Endodermal cell (in vitro differentiated cells): Measurements from ENCODE around the gene HIPK1. TPM values are rescaled to one million over a fixed set of nuclear protein-coding genes. Genes with fewer than 3 reads are reported as not detected.

Experiments used
- DNase-seq: peaks from one replicate; pipeline ENCODE4 v3.0.0-alpha.2; 2017
- H3K27ac ChIP-seq: 2 replicates; pipeline ENCODE4 v1.5.1; 2013; ENCODE audit warnings: mild to moderate bottlenecking, low read depth, low read length, moderate library complexity
- H3K27me3 ChIP-seq: 2 replicates; pipeline ENCODE4 v1.6.1; 2013; ENCODE audit warnings: mild to moderate bottlenecking, low read length, moderate library complexity; ENCODE audit not compliant: insufficient read depth, control insufficient read depth, poor library complexity, severe bottlenecking
- H3K36me3 ChIP-seq: 2 replicates; pipeline ENCODE4 v1.7.0; 2013; ENCODE audit warnings: mild to moderate bottlenecking, low read length, moderate library complexity; ENCODE audit not compliant: control insufficient read depth, insufficient read depth
- H3K4me1 ChIP-seq: one replicate; pipeline ENCODE4 v1.7.0; 2013; ENCODE audit warnings: low read length; ENCODE audit not compliant: control insufficient read depth, insufficient read depth
- H3K4me3 ChIP-seq: 2 replicates; pipeline ENCODE4 v1.5.1; 2013; ENCODE audit warnings: mild to moderate bottlenecking, low read length, moderate library complexity
- H3K9ac ChIP-seq: 2 replicates; pipeline ENCODE4 v1.6.1; 2013; ENCODE audit warnings: mild to moderate bottlenecking, low read length, moderate library complexity; ENCODE audit not compliant: poor library complexity, severe bottlenecking; ENCODE audit errors: extremely low read depth
- H3K9me3 ChIP-seq: 2 replicates; pipeline ENCODE4 v1.6.1; 2013; ENCODE audit warnings: mild to moderate bottlenecking, low read length, moderate library complexity; ENCODE audit not compliant: control insufficient read depth
- H3K27ac Mint-ChIP-seq: 2 replicates; pipeline ENCODE4 v1.8.0; 2020; ENCODE audit warnings: mixed read lengths
- H3K27me3 Mint-ChIP-seq: 2 replicates; pipeline ENCODE4 v1.8.0; 2021; ENCODE audit warnings: mild to moderate bottlenecking, mixed read lengths; ENCODE audit not compliant: insufficient read depth
- H3K36me3 Mint-ChIP-seq: 2 replicates; pipeline ENCODE4 v1.8.0; 2020; ENCODE audit warnings: low read depth, mixed read lengths
- H3K4me1 Mint-ChIP-seq: 2 replicates; pipeline ENCODE4 v1.8.0; 2020; ENCODE audit warnings: mixed read lengths
- H3K4me3 Mint-ChIP-seq: 2 replicates; pipeline ENCODE4 v1.8.0; 2020; ENCODE audit warnings: mild to moderate bottlenecking, moderate library complexity, mixed read lengths
- H3K9me3 Mint-ChIP-seq: 2 replicates; pipeline ENCODE4 v1.8.0; 2020; ENCODE audit warnings: mild to moderate bottlenecking, mixed read lengths
- WGBS, 2 experiments: methylation state at CpG; one replicate each; pipeline versions ENCODE4 v1.1.5 to v1.1.7; 2013; ENCODE audit warnings: missing lambda C conversion rate in 2 of 2, mixed read lengths in 1 of 2; ENCODE audit not compliant: insufficient coverage in 1 of 2, insufficient read length in 1 of 2; 5-methylcytosine and 5-hydroxymethylcytosine counted together
- total RNA-seq, 2 donors: library from RNA; stranded (reverse); fragmentation: NEBNext Ultra II Directional in 1 of 2; extraction: Animal tissue kit (Norgen Biotek cat#: 25700) in 1 of 2; gene quantifications; 2 replicates in 1 of 2; 3 replicates in 1 of 2; pipeline ENCODE4 v1.2.1, GENCODE V29; 2021
- TF ChIP-seq, protein P1 (sequence below): fragments of 200-600 bp; sonication (generic); conservative IDR thresholded peaks from 2 replicates; pipeline ENCODE4 v1.5.0; 2021; ENCODE audit warnings: antibody characterized with exemption, mild to moderate bottlenecking

Gene HIPK1
- total RNA-seq, 2 donors from 2014 or later, result 71.4 to 79.2 TPM

DNA sequence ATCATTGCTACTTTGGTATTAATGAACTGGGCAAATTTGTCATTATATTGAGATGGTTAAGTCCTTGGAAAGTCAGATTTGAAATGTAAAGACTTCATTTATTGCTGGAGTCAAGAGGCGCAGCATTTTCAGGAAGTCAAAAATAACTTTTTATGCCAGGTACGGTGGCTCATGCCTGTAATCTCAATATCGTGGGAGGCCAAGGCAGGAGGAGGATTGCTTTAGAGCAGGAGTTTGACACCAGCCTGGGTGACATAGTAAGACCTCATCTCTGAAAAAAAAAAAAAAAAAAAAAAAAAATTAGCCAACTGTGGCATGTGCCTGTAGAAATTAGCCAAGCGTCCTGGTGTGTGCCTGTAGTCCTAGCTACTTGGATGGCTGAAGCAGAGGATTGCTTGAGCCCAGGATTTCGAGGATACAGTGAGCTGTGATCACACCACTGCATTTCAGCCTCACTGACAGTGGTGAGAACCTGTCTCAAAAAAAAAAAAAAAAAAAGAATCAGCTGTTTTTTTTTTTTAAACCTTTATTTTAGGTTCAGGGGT is 5.5 kb downstream of the HIPK1 start:
- Histone ChIP-seq H3K27me3 (no peaks in the 10 kb centered on the region), H3K36me3 (no peaks in the 10 kb centered on the region), H3K9me3 (peaks cover 3% of the 10 kb centered on the region), H3K4me3 (no peak overlapping the region), H3K9ac (no peak overlapping the region), H3K4me1 (peaks cover 3% of the 10 kb centered on the region), H3K27ac (no peak overlapping the region)
- Mint-ChIP-seq H3K4me3 (no peak overlapping the region), H3K9me3 (peaks cover 2% of the 10 kb centered on the region), H3K4me1 (peaks cover 54% of the 10 kb centered on the region), H3K36me3 (peaks cover 4% of the 10 kb centered on the region), H3K27me3 (no peaks in the 10 kb centered on the region), H3K27ac (no peak overlapping the region)
- TF ChIP-seq, protein P1, sequence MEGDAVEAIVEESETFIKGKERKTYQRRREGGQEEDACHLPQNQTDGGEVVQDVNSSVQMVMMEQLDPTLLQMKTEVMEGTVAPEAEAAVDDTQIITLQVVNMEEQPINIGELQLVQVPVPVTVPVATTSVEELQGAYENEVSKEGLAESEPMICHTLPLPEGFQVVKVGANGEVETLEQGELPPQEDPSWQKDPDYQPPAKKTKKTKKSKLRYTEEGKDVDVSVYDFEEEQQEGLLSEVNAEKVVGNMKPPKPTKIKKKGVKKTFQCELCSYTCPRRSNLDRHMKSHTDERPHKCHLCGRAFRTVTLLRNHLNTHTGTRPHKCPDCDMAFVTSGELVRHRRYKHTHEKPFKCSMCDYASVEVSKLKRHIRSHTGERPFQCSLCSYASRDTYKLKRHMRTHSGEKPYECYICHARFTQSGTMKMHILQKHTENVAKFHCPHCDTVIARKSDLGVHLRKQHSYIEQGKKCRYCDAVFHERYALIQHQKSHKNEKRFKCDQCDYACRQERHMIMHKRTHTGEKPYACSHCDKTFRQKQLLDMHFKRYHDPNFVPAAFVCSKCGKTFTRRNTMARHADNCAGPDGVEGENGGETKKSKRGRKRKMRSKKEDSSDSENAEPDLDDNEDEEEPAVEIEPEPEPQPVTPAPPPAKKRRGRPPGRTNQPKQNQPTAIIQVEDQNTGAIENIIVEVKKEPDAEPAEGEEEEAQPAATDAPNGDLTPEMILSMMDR, result no peak
- DNase-seq, result no peak
- WGBS, 2 experiments, result 95 to 100% methylated on average over 3 to 5 of the region's 5 CpGs

DNA sequence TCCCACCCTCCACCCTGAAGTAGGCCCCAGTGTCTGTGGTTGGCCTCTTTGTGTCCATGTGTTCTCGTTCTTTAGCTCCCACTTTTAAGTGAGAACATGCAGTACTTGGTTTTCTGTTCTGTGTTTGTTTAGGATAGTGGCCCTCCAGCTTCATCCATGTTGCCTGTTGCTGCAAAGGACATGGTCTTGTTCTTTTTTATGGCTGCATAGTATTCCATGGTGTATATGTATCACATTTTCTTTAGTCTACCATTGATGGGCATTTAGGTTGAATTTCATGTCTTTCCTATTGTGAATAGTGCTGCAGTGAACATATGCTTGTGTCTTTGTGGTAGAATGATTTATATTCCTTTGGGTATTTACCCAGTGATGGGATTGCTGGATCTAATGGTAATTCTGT is 6.1 kb downstream of the HIPK1 start:
- Histone ChIP-seq H3K4me1 (peaks cover 3% of the 10 kb centered on the region), H3K9ac (no peak overlapping the region), H3K27me3 (no peaks in the 10 kb centered on the region), H3K9me3 (peaks cover 3% of the 10 kb centered on the region), H3K36me3 (no peaks in the 10 kb centered on the region), H3K4me3 (no peak overlapping the region), H3K27ac (no peak overlapping the region)
- Mint-ChIP-seq H3K4me3 (no peak overlapping the region), H3K36me3 (peaks cover 4% of the 10 kb centered on the region), H3K4me1 (peaks cover 58% of the 10 kb centered on the region), H3K27me3 (no peaks in the 10 kb centered on the region), H3K9me3 (peaks cover 2% of the 10 kb centered on the region), H3K27ac (no peak overlapping the region)
- 80 to 100% methylated on average over 1 of the region's 1 CpG for WGBS, 2 experiments
- DNase-seq, result no peak
- TF ChIP-seq, protein P1, result no peak

DNA sequence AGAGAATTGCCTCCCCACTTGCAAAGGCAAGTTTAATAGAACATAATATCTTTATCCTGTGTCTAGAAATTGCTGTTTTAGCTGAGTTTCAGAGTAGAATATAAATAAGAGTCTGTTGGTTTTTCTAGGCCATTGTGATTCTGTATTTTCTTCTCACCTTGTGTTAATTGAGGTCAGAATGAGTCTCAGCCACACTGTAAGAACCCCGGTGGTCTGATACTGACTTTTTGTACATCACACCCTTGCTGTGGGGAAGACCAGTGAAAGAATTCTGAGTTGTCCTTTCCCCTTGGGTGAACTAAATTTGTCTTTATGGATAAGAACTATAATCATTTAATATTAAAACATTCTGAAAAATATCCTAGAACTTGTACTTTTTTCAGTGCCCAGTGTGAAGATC is 6.8 kb downstream of the HIPK1 start:
- Histone ChIP-seq H3K27ac (no peak overlapping the region), H3K4me1 (peaks cover 7% of the 10 kb centered on the region), H3K9ac (no peak overlapping the region), H3K27me3 (no peaks in the 10 kb centered on the region), H3K9me3 (peaks cover 3% of the 10 kb centered on the region), H3K4me3 (no peak overlapping the region), H3K36me3 (peaks cover 7% of the 10 kb centered on the region)
- WGBS, 2 experiments, result 90% methylated on average over 1 of the region's 1 CpG; no CpG with 5 or more reads in 1 of the 2 experiments
- H3K27me3 Mint-ChIP-seq, result no peaks in the 10 kb centered on the region
- peaks cover 9% of the 10 kb centered on the region for H3K36me3 Mint-ChIP-seq
- TF ChIP-seq, protein P1, result no peak
- H3K4me1 Mint-ChIP-seq, result peaks cover 60% of the 10 kb centered on the region
- no peak overlapping the region for H3K27ac Mint-ChIP-seq
- H3K4me3 Mint-ChIP-seq, result no peak overlapping the region
- H3K9me3 Mint-ChIP-seq, result peaks cover 2% of the 10 kb centered on the region
- no peak for DNase-seq
